SK-N-SH (cell line): ENCODE data around the gene SRRM1. TPM values are rescaled to one million over a fixed set of nuclear protein-coding genes. Genes with fewer than 3 reads are reported as not detected.

ENCODE experiments used
- CTCF ChIA-PET: fragments of 300-600, 350-600 bp; formaldehyde crosslinking; extraction: SDS; loops from one replicate; lab custom pipeline; 2021; lab: Yijun Ruan, JAX
- POLR2A ChIA-PET: fragments of 350-600 bp; sonication (Branson Sonifier 250); formaldehyde crosslinking; extraction: SDS; loops from one replicate; lab custom pipeline; 2020; ENCODE audit warnings: antibody characterized with exemption, inconsistent platforms; lab: Yijun Ruan, JAX
- DNase-seq: peaks from one replicate; pipeline ENCODE4 v3.0.0; 2012
- H2AFZ ChIP-seq: fragments of 200-600 bp; sonication (generic); 2 replicates; pipeline ENCODE4 v1.8.1; 2016; ENCODE audit warnings: antibody characterized with exemption, mild to moderate bottlenecking, low read depth
- H3F3A ChIP-seq: fragments of 200-600 bp; sonication (generic); replicated peaks from 2 replicates; pipeline ENCODE3; 2016; ENCODE audit warnings: antibody characterized with exemption, mild to moderate bottlenecking; ENCODE audit not compliant: insufficient read depth
- H3K27ac ChIP-seq, 2 experiments: fragments of 200-500 bp in 1 of 2; fragments of 200-600 bp in 1 of 2; sonication (Bioruptor generic) in 1 of 2; sonication (generic), shearing (Covaris generic) in 1 of 2; 2 replicates each; pipeline versions ENCODE4 v1.5.1 to v1.6.1; 2014 to 2016; ENCODE audit warnings: low read depth in 2 of 2, inconsistent platforms in 1 of 2, low read length in 1 of 2, mild to moderate bottlenecking in 1 of 2, mixed read lengths in 1 of 2
- H3K27me3 ChIP-seq: fragments of 200-600 bp; sonication (generic), shearing (Covaris generic); 2 replicates; pipeline ENCODE4 v1.6.1; 2016; ENCODE audit warnings: mixed run types; ENCODE audit not compliant: insufficient read depth
- H3K36me3 ChIP-seq, 2 experiments: fragments of 200-500 bp in 1 of 2; fragments of 200-600 bp in 1 of 2; sonication (Bioruptor generic) in 1 of 2; sonication (generic) in 1 of 2; replicated peaks in 1 of 2; 2 replicates each; pipeline versions ENCODE3 to v1.5.1; 2014 to 2016; ENCODE audit warnings: low read length in 1 of 2, mild to moderate bottlenecking in 1 of 2; ENCODE audit not compliant: insufficient read depth in 2 of 2, control insufficient read depth in 1 of 2
- H3K4me1 ChIP-seq, 2 experiments: fragments of 200-500 bp in 1 of 2; fragments of 200-600 bp in 1 of 2; sonication (Bioruptor generic) in 1 of 2; sonication (generic), shearing (Covaris generic) in 1 of 2; 2 replicates each; pipeline versions ENCODE4 v1.5.1 to v1.6.1; 2014 to 2016; ENCODE audit warnings: low read depth in 1 of 2, low read length in 1 of 2, mixed run types in 1 of 2; ENCODE audit not compliant: insufficient read depth in 2 of 2, control insufficient read depth in 1 of 2
- H3K4me2 ChIP-seq: fragments of 200-600 bp; sonication (generic), shearing (Covaris generic); 2 replicates; pipeline ENCODE4 v1.6.1; 2017; ENCODE audit warnings: mixed run types
- H3K4me3 ChIP-seq, 2 experiments: fragments of 200-500 bp in 1 of 2; fragments of 200-600 bp in 1 of 2; sonication (Bioruptor generic) in 1 of 2; sonication (generic), shearing (Covaris generic) in 1 of 2; 2 replicates each; pipeline versions ENCODE4 v1.5.1 to v1.8.1; 2014 to 2016; ENCODE audit warnings: low read depth in 2 of 2, inconsistent platforms in 1 of 2, low read length in 1 of 2, mild to moderate bottlenecking in 1 of 2, mixed read lengths in 1 of 2, moderate library complexity in 1 of 2
- H3K79me2 ChIP-seq: fragments of 200-600 bp; sonication (generic); 2 replicates; pipeline ENCODE4 v1.8.1; 2017; ENCODE audit warnings: mild to moderate bottlenecking; ENCODE audit not compliant: insufficient read depth
- H3K9ac ChIP-seq: fragments of 200-600 bp; sonication (generic); 2 replicates; pipeline ENCODE4 v1.6.1; 2017; ENCODE audit warnings: mixed run types
- H3K9me2 ChIP-seq: fragments of 200-600 bp; sonication (generic); 2 replicates; pipeline ENCODE4 v1.6.1; 2017; ENCODE audit warnings: mixed run types
- H3K9me3 ChIP-seq: fragments of 200-600 bp; sonication (generic); 2 replicates; pipeline ENCODE4 v1.6.1; 2017; ENCODE audit warnings: mixed run types, mild to moderate bottlenecking, moderate library complexity
- H4K20me1 ChIP-seq: fragments of 200-600 bp; sonication (generic); 2 replicates; pipeline ENCODE4 v1.6.1; 2017; ENCODE audit warnings: mild to moderate bottlenecking, mixed run types; ENCODE audit not compliant: insufficient read depth
- CTCF ChIP-seq: fragments of 200-600 bp; sonication (generic); IDR thresholded peaks from 2 replicates; pipeline ENCODE4 v1.6.1; 2017; ENCODE audit warnings: antibody characterized with exemption, mild to moderate bottlenecking, moderate library complexity
- EZH2phosphoT487 ChIP-seq: fragments of 200-600 bp; sonication (generic); IDR thresholded peaks from 2 replicates; pipeline ENCODE4 v1.6.1; 2017; ENCODE audit warnings: low read depth, mixed run types, mild to moderate bottlenecking, antibody characterized with exemption, moderate library complexity, borderline replicate concordance
- FOXM1 ChIP-seq: IDR thresholded peaks from 2 replicates; pipeline ENCODE4 v1.4.0; 2012; ENCODE audit warnings: low read depth, mild to moderate bottlenecking
- IRF3 ChIP-seq: fragments of 150-350 bp; IDR thresholded peaks from 2 replicates; pipeline ENCODE4 v1.6.1; 2016; ENCODE audit warnings: mild to moderate bottlenecking, low read depth, low read length
- MAX ChIP-seq: IDR thresholded peaks from 2 replicates; pipeline ENCODE4 v1.4.0; 2012; ENCODE audit warnings: low read depth
- NFIC ChIP-seq: IDR thresholded peaks from 2 replicates; pipeline ENCODE4 v1.4.0; 2012; ENCODE audit warnings: borderline replicate concordance
- NRF1 ChIP-seq: IDR thresholded peaks from 2 replicates; pipeline ENCODE4 v1.6.1; 2012; ENCODE audit warnings: low read depth, mild to moderate bottlenecking, low read length
- POLR2AphosphoS5 ChIP-seq: IDR thresholded peaks from 2 replicates; pipeline ENCODE4 v1.6.1; 2012; ENCODE audit warnings: low read depth, low read length
- RAD21 ChIP-seq: IDR thresholded peaks from 2 replicates; pipeline ENCODE4 v1.6.1; 2012; ENCODE audit warnings: mild to moderate bottlenecking, low read length
- RCOR1 ChIP-seq: fragments of 150-350 bp; IDR thresholded peaks from 2 replicates; pipeline ENCODE4 v1.6.1; 2017; ENCODE audit warnings: antibody characterized with exemption, low read length
- REST ChIP-seq: IDR thresholded peaks from 2 replicates; pipeline ENCODE4 v1.6.1; 2012; ENCODE audit warnings: mild to moderate bottlenecking, low read depth, low read length, moderate library complexity
- RXRA ChIP-seq: IDR thresholded peaks from 2 replicates; pipeline ENCODE4 v1.4.0; 2012; ENCODE audit warnings: low read depth, mild to moderate bottlenecking, borderline replicate concordance
- SIN3A ChIP-seq: IDR thresholded peaks from 2 replicates; pipeline ENCODE4 v1.6.1; 2012; ENCODE audit warnings: low read depth, mild to moderate bottlenecking, low read length, moderate library complexity, borderline replicate concordance
- SMC3 ChIP-seq: IDR thresholded peaks from 2 replicates; pipeline ENCODE4 v1.6.1; 2012; ENCODE audit warnings: low read depth, low read length, improper control_type of control experiment
- TCF12 ChIP-seq: IDR thresholded peaks from 2 replicates; pipeline ENCODE4 v1.4.0; 2012
- USF1 ChIP-seq: IDR thresholded peaks from 2 replicates; pipeline ENCODE4 v1.4.0; 2012; ENCODE audit warnings: low read depth, borderline replicate concordance
- YY1 ChIP-seq: IDR thresholded peaks from 2 replicates; pipeline ENCODE4 v1.4.0; 2012; ENCODE audit warnings: low read depth, mild to moderate bottlenecking
- WGBS: methylation state at CpG from one replicate; pipeline ENCODE4 v1.1.6; 2017; ENCODE audit warnings: low lambda C conversion rate; 5-methylcytosine and 5-hydroxymethylcytosine counted together
- polyA plus RNA-seq, 3 experiments: library from polyadenylated mRNA; depleted of rRNA; stranded (reverse); fragments of >200 nt; gene quantifications; 2 replicates each; pipeline ENCODE4 v1.2.3, GENCODE V29; 2012

Gene SRRM1
- polyA plus RNA-seq, 1 of the 3 experiments (the other 2 are of a cell fraction) = 52.3 TPM

GRCh38 chr1:24688621-24689195 is 45.6 kb downstream of the SRRM1 start:
- H3K27me3 ChIP-seq = no peaks in the 10 kb centered on the region
- H3K4me3 ChIP-seq = no peak overlapping the region; a peak in 1 of 4 replicates
- peak overlapping the region; percentile 81 for H2AFZ ChIP-seq
- no peaks in the 10 kb centered on the region for H3K9me2 ChIP-seq
- H3K36me3 ChIP-seq = no peaks in the 10 kb centered on the region
- H4K20me1 ChIP-seq = no peaks in the 10 kb centered on the region
- ChIA-PET POLR2A (interaction anchor here (1.1 to 1.9 kb wide), 3 partner anchors 56 to 147 kb away, joined by 3 to 4 read pairs (median 4); partner anchors contain the start of gene CLIC4), CTCF (interaction anchor here (0.5 to 7.8 kb wide), 55 partner anchors 9 to 524 kb away, joined by 3 to 206 read pairs (median 5); partner anchors contain the start of gene CLIC4)
- TF ChIP-seq RXRA (no peak; the same call in 1 of the 2 replicates), CTCF (peak; percentile 88), FOXM1 (no peak), EZH2phosphoT487 (no peak), NFIC (no peak), NRF1 (peak; percentile 39; the same call in 1 of the 2 replicates), RCOR1 (peak; percentile 14; the same call in 1 of the 2 replicates), SMC3 (peak; percentile 99), RAD21 (peak; percentile 94), USF1 (no peak), TCF12 (no peak), SIN3A (no peak), POLR2AphosphoS5 (no peak)
- no peaks in the 10 kb centered on the region for H3K9me3 ChIP-seq
- no peak overlapping the region for H3K27ac ChIP-seq
- H3F3A ChIP-seq = peaks cover 5% of the 10 kb centered on the region
- no peak overlapping the region for H3K4me2 ChIP-seq
- peak; percentile 77 for DNase-seq
- H3K79me2 ChIP-seq = no peaks in the 10 kb centered on the region
- H3K4me1 ChIP-seq = peaks cover 0 to 6% of the 10 kb centered on the region in 2 experiments; a peak in 1 of 4 replicates
- no peak overlapping the region for H3K9ac ChIP-seq
- WGBS = 47% methylated on average over 13 of the region's 13 CpGs

- TF ChIP-seq SIN3A (no peak), RAD21 (no peak), EZH2phosphoT487 (no peak), FOXM1 (no peak), USF1 (no peak), MAX (no peak), IRF3 (no peak), YY1 (no peak), REST (no peak), RCOR1 (no peak), SMC3 (no peak)
- no peaks in the 10 kb centered on the region for H3K9me2 ChIP-seq
- no peak overlapping the region for H3K4me3 ChIP-seq
- WGBS = 77% methylated on average over 2 of the region's 2 CpGs
- H4K20me1 ChIP-seq = no peaks in the 10 kb centered on the region
- H3K79me2 ChIP-seq = no peaks in the 10 kb centered on the region
- DNase-seq = no peak
- ChIA-PET POLR2A (no interaction called here), CTCF (interaction anchor here (0.7 to 7.8 kb wide), 3 partner anchors 27 to 144 kb away, joined by 3 to 206 read pairs (median 3); no protein-coding TSS in a partner anchor)
- H3K4me1 ChIP-seq = peaks cover 0 to 21% of the 10 kb centered on the region in 2 experiments; a peak in 1 of 4 replicates
- H3K9ac ChIP-seq = no peak overlapping the region
- H3K4me2 ChIP-seq = no peak overlapping the region
- H3K27ac ChIP-seq = no peak overlapping the region
- H3F3A ChIP-seq = no peaks in the 10 kb centered on the region
- H3K27me3 ChIP-seq = no peaks in the 10 kb centered on the region
- H3K36me3 ChIP-seq = no peaks in the 10 kb centered on the region
- no peaks in the 10 kb centered on the region for H3K9me3 ChIP-seq
- H2AFZ ChIP-seq = no peak overlapping the region
These were observed 47.9 kb downstream of the SRRM1 start for GRCh38 chr1:24691051-24691450.
